HG02970 (cell line): Measurements from ENCODE around the gene BLOC1S4.

Source experiments
- ATAC-seq: cut with Tn5 transposase; IDR thresholded peaks from one replicate; pipeline ENCODE4 v1.9.1; 2021; ENCODE audit warnings: mild to moderate bottlenecking, moderate library complexity, moderate number of reproducible peaks; ENCODE audit not compliant: unreplicated experiment, low FRiP score

The BLOC1S4 gene

GRCh38 chr4:6733358-6734164, 17.6 kb downstream of the BLOC1S4 start:
- no peak for ATAC-seq

- ATAC-seq, result no peak
Measured at GRCh38 chr4:6734165-6734786, 18.3 kb downstream of the BLOC1S4 start.

- ATAC-seq, result no peak
Measured at GRCh38 chr4:6739920-6740319, 23.9 kb downstream of the BLOC1S4 start.

- ATAC-seq, result no peak
Measured at GRCh38 chr4:6740347-6740746, 24.4 kb downstream of the BLOC1S4 start.

- no peak for ATAC-seq
Measured at GRCh38 chr4:6742507-6742906, 26.5 kb downstream of the BLOC1S4 start.

- no peak for ATAC-seq
Measured at GRCh38 chr4:6742989-6743388, 27.0 kb downstream of the BLOC1S4 start.

- ATAC-seq, result no peak
Measured at GRCh38 chr4:6746721-6747293, 30.8 kb downstream of the BLOC1S4 start.

GRCh38 chr4:6747294-6748051, 31.5 kb downstream of the BLOC1S4 start:
- no peak for ATAC-seq

GRCh38 chr4:6748286-6748685, 32.3 kb downstream of the BLOC1S4 start:
- no peak for ATAC-seq

GRCh38 chr4:6749340-6750171, 33.6 kb downstream of the BLOC1S4 start:
- no peak for ATAC-seq

- no peak for ATAC-seq
Measured at GRCh38 chr4:6750286-6751221, 34.6 kb downstream of the BLOC1S4 start.

- no peak for ATAC-seq
Measured at GRCh38 chr4:6751611-6752485, 35.9 kb downstream of the BLOC1S4 start.

- ATAC-seq, result no peak
Measured at GRCh38 chr4:6752486-6752829, 36.5 kb downstream of the BLOC1S4 start.

GRCh38 chr4:6753103-6753560, 37.2 kb downstream of the BLOC1S4 start:
- no peak for ATAC-seq

- ATAC-seq, result no peak
Measured at GRCh38 chr4:6753891-6754290, 37.9 kb downstream of the BLOC1S4 start.

GRCh38 chr4:6754481-6755087, 38.6 kb downstream of the BLOC1S4 start:
- ATAC-seq, result no peak

- ATAC-seq, result no peak
Measured at GRCh38 chr4:6755088-6755753, 39.2 kb downstream of the BLOC1S4 start.
